ENCODE measurements around the gene RBM15B. TPM values are rescaled to one million over a fixed set of nuclear protein-coding genes. Genes with fewer than 3 reads are reported as not detected.

The RBM15B gene, protein sequence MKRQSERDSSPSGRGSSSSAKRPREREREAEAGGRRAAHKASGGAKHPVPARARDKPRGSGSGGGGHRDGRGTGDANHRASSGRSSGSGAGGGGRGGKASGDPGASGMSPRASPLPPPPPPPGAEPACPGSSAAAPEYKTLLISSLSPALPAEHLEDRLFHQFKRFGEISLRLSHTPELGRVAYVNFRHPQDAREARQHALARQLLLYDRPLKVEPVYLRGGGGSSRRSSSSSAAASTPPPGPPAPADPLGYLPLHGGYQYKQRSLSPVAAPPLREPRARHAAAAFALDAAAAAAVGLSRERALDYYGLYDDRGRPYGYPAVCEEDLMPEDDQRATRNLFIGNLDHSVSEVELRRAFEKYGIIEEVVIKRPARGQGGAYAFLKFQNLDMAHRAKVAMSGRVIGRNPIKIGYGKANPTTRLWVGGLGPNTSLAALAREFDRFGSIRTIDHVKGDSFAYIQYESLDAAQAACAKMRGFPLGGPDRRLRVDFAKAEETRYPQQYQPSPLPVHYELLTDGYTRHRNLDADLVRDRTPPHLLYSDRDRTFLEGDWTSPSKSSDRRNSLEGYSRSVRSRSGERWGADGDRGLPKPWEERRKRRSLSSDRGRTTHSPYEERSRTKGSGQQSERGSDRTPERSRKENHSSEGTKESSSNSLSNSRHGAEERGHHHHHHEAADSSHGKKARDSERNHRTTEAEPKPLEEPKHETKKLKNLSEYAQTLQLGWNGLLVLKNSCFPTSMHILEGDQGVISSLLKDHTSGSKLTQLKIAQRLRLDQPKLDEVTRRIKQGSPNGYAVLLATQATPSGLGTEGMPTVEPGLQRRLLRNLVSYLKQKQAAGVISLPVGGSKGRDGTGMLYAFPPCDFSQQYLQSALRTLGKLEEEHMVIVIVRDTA
- 34.8 TPM for polyA plus RNA-seq (2013, experiment 1 of 2)
- polyA plus RNA-seq (2013, experiment 2 of 2) = 36.2 TPM

DNA sequence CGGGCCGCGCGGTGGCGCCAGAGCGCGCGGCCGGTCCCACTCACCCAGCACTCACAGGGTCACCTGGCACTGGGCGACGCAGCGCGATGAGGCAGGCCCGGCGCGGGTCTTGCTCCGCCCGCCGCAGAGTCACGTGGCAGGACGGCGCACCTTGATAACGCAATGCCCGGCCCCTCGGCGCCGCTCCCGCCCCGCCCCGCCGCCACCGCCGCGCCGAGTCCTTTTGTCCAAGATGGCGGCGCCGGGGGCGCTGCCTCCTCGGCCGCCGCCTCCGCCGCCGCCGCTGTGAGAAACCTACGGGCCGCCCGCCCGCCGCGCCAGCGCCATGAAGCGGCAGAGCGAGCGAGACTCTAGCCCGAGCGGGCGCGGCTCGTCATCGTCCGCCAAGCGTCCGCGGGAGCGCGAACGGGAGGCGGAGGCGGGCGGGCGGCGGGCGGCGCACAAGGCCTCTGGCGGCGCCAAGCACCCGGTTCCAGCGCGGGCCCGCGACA is at the start of gene RBM15B:
RBM15B (plus strand) TSS at position 211 of the 491 bp plus-strand sequence; CDS start at position 326, 115 bp downstream.
- Histone ChIP-seq H3K36me3 (ENCODE audit: insufficient read depth, low read length) (peaks cover 83% of the 10 kb centered on the region), H3K4me3 (ENCODE audit: low read length) (peak within 1 kb of the TSS; percentile 78)
- WGBS = under 1% methylated on average over 83 of the region's 83 CpGs

DNA sequence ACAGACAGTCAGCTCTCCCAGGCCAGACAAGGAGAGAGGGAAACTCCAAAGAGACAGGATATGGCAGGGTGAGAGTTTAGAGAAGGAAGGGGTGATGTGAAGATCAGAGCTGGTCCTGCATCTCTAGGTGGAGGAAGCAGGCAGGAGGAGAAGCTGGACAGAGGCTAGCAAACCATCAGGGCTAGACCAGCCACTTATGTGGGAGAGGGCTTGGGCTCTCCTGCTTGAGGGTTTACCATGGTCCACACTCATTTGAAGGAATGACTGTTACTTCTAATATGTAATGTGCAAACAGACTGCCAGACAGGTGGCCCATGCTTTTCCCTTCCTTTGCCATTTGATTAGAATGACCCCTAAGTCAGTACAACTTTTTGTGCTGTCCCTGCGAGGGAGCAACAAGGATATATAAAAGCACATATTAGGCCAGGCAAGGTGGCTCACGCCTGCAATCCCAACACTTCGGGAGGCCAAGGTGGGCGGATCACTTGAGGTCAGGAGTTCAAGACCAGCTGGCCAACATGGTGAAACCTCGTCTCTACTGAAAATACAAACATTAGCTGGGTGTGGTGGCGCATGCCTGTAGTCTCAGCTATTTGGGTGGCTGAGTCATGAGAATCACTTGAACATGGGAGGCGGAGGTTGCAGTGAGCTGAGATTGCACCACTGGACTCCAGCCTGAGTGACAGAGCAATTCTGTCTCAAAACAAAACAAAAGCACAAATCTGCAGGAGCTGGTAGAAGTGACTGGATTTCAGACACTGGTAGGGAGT is 47.0 kb upstream of the RBM15B start:
- 94% methylated on average over 7 of the region's 7 CpGs for WGBS
- Histone ChIP-seq H3K27me3 (ENCODE audit: insufficient read depth, low read length) (no peaks in the 10 kb centered on the region), H3K4me1 (ENCODE audit: insufficient read depth, low read length) (peaks cover 20% of the 10 kb centered on the region), H3K9me3 (ENCODE audit: insufficient read depth, low read depth, low read length) (no peaks in the 10 kb centered on the region), H3K4me3 (ENCODE audit: low read length) (no peak overlapping the region), H3K36me3 (ENCODE audit: insufficient read depth, low read length) (peaks cover 2% of the 10 kb centered on the region; the same call in 1 of the 2 replicates), H3K27ac (ENCODE audit: low read depth, low read length) (no peak overlapping the region), H3K9ac (ENCODE audit: low read depth, low read length) (no peak overlapping the region)

More for the DNA sequence above, at the start of gene RBM15B:
- Histone ChIP-seq H3K9ac (ENCODE audit: low read depth, low read length) (peak within 1 kb of the TSS; percentile 98), H3K27ac (ENCODE audit: low read depth, low read length) (peak within 1 kb of the TSS; percentile 90), H3K27me3 (ENCODE audit: insufficient read depth, low read length) (no peaks in the 10 kb centered on the region), H3K4me1 (ENCODE audit: insufficient read depth, low read length) (peaks cover 16% of the 10 kb centered on the region), H3K9me3 (ENCODE audit: insufficient read depth, low read depth, low read length) (peaks cover 6% of the 10 kb centered on the region; the same call in 1 of the 2 replicates)

DNA sequence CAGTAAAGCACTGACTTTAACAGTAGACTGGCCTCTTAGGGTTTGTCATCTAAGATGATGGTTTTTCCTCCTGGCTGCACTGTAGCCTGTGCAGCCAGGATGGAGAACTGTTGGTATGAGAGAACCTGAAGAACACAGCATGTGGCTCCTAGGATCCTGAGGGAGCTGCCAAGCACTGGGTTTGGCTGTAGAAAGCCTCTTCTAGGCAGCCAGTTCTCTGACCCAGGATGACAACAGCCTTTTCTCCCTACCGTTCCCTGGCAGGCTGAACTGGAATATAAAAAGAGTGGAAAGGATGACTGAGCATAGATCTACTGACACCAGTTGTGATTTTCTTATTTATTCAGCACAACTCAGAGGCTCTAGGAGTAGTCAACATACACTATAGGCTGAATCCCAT is 40.3 kb upstream of the RBM15B start:
- 0 out of 2 replicates have a peak, but pooled peaks cover 5% of the 10 kb centered on the region for H3K36me3 ChIP-seq (ENCODE audit: insufficient read depth, low read length)
- no peak overlapping the region for H3K9ac ChIP-seq (ENCODE audit: low read depth, low read length)
- H3K27me3 ChIP-seq (ENCODE audit: insufficient read depth, low read length) = no peaks in the 10 kb centered on the region
- H3K4me1 ChIP-seq (ENCODE audit: insufficient read depth, low read length) = no peaks in the 10 kb centered on the region
- WGBS = no CpG with 5 or more reads among the region's 1 CpG
- H3K9me3 ChIP-seq (ENCODE audit: insufficient read depth, low read depth, low read length) = no peaks in the 10 kb centered on the region
- no peak overlapping the region for H3K4me3 ChIP-seq (ENCODE audit: low read length)
- H3K27ac ChIP-seq (ENCODE audit: low read depth, low read length) = no peak overlapping the region

DNA sequence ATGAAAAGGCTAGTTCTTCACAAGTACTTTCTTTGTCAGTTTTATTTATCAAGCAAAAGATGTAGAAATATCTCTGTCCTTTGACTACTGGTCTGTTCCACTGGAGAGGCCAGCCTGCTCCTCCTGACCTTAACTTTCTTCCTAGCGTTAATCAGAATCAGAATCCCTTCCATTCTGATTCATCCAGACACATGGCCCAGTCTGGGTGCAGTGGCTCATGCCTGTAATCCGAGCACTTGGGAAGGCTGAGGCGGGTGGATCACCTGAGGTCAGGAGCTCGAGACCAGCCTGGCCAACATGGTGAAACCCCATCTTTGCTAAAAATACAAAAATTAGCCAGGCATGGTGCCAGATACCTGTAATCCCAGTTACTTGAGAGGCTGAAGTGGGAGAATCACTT is 38.0 kb upstream of the RBM15B start:
- Histone ChIP-seq H3K36me3 (ENCODE audit: insufficient read depth, low read length) (peaks cover 20% of the 10 kb centered on the region), H3K4me3 (ENCODE audit: low read length) (no peak overlapping the region), H3K9ac (ENCODE audit: low read depth, low read length) (no peak overlapping the region), H3K27me3 (ENCODE audit: insufficient read depth, low read length) (no peaks in the 10 kb centered on the region), H3K4me1 (ENCODE audit: insufficient read depth, low read length) (no peaks in the 10 kb centered on the region), H3K27ac (ENCODE audit: low read depth, low read length) (no peak overlapping the region), H3K9me3 (ENCODE audit: insufficient read depth, low read depth, low read length) (no peaks in the 10 kb centered on the region)
- 93% methylated on average over 4 of the region's 4 CpGs for whole genome bisulfite sequencing

DNA sequence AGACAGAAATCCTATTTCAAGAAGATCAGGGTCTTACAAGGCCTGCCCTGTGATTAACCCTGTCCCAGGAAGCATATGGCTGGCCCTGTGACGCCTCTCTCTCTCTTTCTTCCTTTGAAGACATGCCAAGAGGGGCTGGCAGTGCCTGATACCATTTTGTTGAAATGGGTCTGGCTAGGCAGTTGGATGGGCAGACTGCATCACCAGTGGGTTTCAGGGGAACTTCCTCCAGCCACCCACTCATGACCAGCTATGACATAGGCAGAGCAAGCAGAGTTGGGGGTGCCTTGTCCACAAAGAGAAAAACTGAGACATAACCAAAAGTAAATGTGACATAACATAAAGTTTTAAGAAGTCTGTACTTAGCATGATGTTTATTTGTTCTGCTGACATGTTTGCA is 37.4 kb upstream of the RBM15B start:
- H3K9me3 ChIP-seq (ENCODE audit: insufficient read depth, low read depth, low read length) = no peaks in the 10 kb centered on the region
- no peaks in the 10 kb centered on the region for H3K27me3 ChIP-seq (ENCODE audit: insufficient read depth, low read length)
- H3K4me1 ChIP-seq (ENCODE audit: insufficient read depth, low read length) = no peaks in the 10 kb centered on the region
- 79% methylated on average over 1 of the region's 1 CpG for WGBS
- no peak overlapping the region for H3K27ac ChIP-seq (ENCODE audit: low read depth, low read length)
- H3K36me3 ChIP-seq (ENCODE audit: insufficient read depth, low read length) = peaks cover 20% of the 10 kb centered on the region
- no peak overlapping the region for H3K4me3 ChIP-seq (ENCODE audit: low read length)
- H3K9ac ChIP-seq (ENCODE audit: low read depth, low read length) = no peak overlapping the region

DNA sequence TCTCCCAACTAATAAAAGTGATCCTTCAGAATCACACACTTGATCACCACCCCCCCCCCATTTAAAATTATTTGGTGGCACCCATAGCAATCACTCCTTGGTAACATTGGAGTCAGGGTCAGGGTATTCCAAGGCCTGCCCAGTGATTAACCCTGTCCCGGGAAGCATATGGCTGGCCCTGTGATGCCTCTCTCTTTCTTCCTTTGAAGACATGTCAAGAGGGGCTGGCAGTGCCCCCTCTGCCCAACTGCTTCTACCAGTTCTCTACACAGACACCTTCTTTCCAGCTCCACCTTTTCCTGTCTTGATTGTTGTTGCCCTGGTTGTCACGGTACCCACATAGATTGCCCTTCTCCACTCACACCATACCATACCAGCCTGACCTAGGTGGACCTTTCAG is 36.9 kb upstream of the RBM15B start:
- H3K9ac ChIP-seq (ENCODE audit: low read depth, low read length) = no peak overlapping the region
- WGBS = 93% methylated on average over 2 of the region's 2 CpGs

DNA sequence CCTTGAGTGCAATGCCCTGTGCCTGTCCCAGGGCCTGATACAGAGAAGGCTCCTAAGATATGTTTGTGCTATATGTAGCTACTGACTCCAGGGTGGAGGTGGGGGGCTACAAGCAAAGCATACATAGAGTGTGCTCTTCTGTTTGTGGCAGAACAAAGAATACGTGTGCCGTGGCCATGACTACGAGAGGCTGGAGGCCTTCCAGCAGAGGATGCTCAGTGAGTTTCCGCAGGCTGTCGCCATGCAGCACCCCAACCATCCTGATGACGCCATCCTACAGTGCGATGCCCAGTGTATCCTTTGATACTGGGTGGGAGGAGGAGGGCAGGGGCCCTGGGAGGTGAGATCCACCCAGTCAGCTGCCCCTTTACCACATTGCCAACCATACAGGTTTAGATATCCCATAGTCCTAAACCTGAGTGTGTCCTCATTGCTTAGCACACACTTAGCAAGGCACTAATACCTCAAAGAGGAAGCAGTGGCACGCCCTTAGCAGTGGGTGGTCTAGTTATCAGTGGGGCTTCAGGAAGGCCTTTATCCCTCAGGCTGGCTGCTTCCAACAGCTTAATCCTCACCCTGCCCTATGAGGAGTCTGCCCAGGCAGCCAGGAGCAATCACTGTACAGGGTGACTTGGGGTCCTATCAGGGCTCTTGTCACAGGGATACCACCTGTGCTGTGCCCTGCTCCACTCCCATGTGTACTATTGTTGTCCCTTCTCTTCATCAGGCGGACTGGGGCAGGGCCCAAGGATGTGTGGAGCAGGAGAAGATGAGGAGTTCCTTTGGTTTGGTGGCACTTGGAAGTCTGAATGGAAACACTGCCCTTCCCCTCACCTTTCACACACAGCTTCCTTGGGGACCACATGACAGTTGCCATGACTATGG is 36.1 kb upstream of the RBM15B start:
- Histone ChIP-seq H3K4me3 (ENCODE audit: low read length) (no peak overlapping the region), H3K27ac (ENCODE audit: low read depth, low read length) (no peak overlapping the region), H3K4me1 (ENCODE audit: insufficient read depth, low read length) (no peaks in the 10 kb centered on the region), H3K27me3 (ENCODE audit: insufficient read depth, low read length) (no peaks in the 10 kb centered on the region), H3K36me3 (ENCODE audit: insufficient read depth, low read length) (peaks cover 27% of the 10 kb centered on the region), H3K9me3 (ENCODE audit: insufficient read depth, low read depth, low read length) (no peaks in the 10 kb centered on the region), H3K9ac (ENCODE audit: low read depth, low read length) (no peak overlapping the region)
- 92% methylated on average over 8 of the region's 9 CpGs for WGBS

More for the DNA sequence above, 36.9 kb upstream of the RBM15B start:
- Histone ChIP-seq H3K27ac (ENCODE audit: low read depth, low read length) (no peak overlapping the region), H3K4me1 (ENCODE audit: insufficient read depth, low read length) (no peaks in the 10 kb centered on the region), H3K36me3 (ENCODE audit: insufficient read depth, low read length) (peaks cover 20% of the 10 kb centered on the region), H3K27me3 (ENCODE audit: insufficient read depth, low read length) (no peaks in the 10 kb centered on the region), H3K4me3 (ENCODE audit: low read length) (no peak overlapping the region), H3K9me3 (ENCODE audit: insufficient read depth, low read depth, low read length) (no peaks in the 10 kb centered on the region)

DNA sequence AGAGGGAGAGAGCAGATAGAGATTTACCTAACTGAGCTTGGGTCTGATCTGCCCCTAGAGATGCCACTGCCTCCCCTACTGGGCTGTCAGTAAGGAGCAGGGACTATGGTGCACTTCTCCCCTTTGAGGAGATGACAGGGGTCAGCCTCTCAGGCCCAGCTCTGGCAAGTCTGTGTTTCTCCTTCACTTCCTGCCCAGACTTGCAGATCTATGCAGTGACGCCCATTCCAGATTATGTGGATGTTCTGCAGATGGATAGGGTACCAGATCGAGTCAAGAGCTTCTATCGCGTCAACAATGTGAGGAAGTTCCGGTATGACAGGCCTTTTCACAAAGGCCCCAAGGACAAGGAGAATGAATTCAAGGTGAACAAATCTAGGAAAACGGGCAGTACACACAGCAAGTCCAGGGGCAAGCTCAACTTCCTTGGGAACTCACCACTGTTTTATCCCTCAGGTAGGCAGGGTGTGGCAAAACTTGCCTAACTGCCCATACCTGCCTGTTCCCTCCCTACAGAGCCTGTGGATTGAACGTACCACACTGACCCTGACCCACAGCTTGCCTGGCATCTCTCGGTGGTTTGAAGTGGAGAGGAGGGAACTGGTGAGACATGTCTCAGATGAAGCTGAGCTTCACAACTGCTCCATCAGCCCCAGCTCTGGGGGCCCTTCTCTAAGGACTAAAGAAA is 35.0 kb upstream of the RBM15B start:
- H3K9me3 ChIP-seq (ENCODE audit: insufficient read depth, low read depth, low read length) = no peaks in the 10 kb centered on the region
- no peaks in the 10 kb centered on the region for H3K4me1 ChIP-seq (ENCODE audit: insufficient read depth, low read length)
- H3K36me3 ChIP-seq (ENCODE audit: insufficient read depth, low read length) = peaks cover 34% of the 10 kb centered on the region
- no peak overlapping the region for H3K9ac ChIP-seq (ENCODE audit: low read depth, low read length)
- no peaks in the 10 kb centered on the region for H3K27me3 ChIP-seq (ENCODE audit: insufficient read depth, low read length)
- 84% methylated on average over 8 of the region's 8 CpGs for WGBS
- no peak overlapping the region for H3K4me3 ChIP-seq (ENCODE audit: low read length)
- no peak overlapping the region for H3K27ac ChIP-seq (ENCODE audit: low read depth, low read length)

DNA sequence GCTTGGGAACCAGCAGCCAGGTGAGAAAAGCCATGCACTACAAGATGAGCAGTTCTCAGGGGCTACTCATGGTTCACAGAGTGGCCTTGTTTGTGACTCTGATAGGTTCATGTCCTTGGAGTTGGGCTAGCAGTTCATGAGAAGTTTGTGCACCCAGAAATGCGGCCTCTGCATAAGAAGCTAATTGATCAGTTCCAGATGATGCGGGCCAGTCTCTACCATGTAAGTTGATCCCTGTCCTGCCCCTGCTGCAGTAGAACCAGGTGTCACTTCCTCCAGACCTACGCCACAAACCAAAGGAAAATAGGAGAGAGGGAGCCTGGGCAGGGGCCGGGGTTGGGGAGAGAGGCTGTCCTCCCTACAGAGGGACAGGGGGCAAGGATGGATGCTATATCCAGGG is 33.2 kb upstream of the RBM15B start:
- Histone ChIP-seq H3K27ac (ENCODE audit: low read depth, low read length) (no peak overlapping the region), H3K9me3 (ENCODE audit: insufficient read depth, low read depth, low read length) (no peaks in the 10 kb centered on the region), H3K9ac (ENCODE audit: low read depth, low read length) (no peak overlapping the region), H3K27me3 (ENCODE audit: insufficient read depth, low read length) (no peaks in the 10 kb centered on the region), H3K4me3 (ENCODE audit: low read length) (no peak overlapping the region), H3K36me3 (ENCODE audit: insufficient read depth, low read length) (peaks cover 34% of the 10 kb centered on the region), H3K4me1 (ENCODE audit: insufficient read depth, low read length) (no peaks in the 10 kb centered on the region)
- whole genome bisulfite sequencing = 90% methylated on average over 3 of the region's 4 CpGs
